DOHH2 (cell line): ENCODE results near the gene PDZRN4.

ENCODE experiments used
- EZH2phosphoT487 ChIP-seq: fragments of 200-600 bp; sonication (generic); IDR thresholded peaks from 2 replicates; pipeline ENCODE4 v1.6.1; 2017; ENCODE audit warnings: borderline replicate concordance, mild to moderate bottlenecking, antibody characterized with exemption, low read length, moderate library complexity, mixed read lengths
- TF ChIP-seq, protein P1 (sequence below): fragments of 200-600 bp; sonication (generic); IDR thresholded peaks from one replicate; pipeline ENCODE4 v1.5.1; 2014; ENCODE audit warnings: antibody characterized with exemption, mild to moderate bottlenecking, low read depth, low read length; ENCODE audit not compliant: poor library complexity, severe bottlenecking

DNA sequence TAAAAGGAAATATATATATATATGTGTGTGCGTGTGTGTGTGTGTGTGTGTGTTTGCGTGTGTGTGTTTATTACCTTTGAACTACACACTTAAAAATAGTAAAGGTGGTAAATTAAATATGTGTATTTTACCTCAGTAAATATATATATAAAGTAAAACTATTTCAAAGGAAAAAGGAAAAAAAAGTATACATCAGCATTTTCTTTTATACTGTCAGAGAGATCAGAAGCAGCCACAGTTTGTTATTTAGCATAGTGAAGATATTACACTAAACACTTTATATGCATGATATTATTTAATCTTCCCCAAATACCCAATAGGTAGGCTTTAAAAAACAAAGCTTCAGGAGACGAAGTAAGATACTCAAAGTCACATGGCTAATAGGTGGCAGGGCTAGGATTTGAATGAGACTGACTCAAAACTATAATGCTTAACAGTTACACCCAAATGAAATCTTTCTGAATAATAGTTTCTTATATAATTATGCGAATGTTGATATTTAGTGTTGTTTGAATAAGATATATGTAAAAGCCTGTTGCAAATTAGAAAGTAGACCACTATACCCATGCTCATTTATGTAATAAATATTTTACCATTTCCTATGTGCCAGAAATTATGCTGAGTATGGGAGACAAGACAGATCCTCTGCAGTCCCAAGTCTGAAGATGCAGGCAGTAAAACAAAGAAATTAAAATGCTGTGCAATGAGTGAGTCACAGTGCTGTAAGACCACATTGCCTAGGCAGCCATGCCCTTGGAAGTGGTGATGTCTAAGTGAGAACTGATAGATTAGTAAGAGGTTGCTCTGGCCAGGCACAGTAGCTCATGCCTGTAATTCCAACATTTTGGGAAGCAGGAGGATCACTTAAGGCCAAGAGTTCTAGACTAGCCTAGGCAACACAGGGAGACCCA is 66.1 kb downstream of the PDZRN4 start:
- TF ChIP-seq, protein P1, sequence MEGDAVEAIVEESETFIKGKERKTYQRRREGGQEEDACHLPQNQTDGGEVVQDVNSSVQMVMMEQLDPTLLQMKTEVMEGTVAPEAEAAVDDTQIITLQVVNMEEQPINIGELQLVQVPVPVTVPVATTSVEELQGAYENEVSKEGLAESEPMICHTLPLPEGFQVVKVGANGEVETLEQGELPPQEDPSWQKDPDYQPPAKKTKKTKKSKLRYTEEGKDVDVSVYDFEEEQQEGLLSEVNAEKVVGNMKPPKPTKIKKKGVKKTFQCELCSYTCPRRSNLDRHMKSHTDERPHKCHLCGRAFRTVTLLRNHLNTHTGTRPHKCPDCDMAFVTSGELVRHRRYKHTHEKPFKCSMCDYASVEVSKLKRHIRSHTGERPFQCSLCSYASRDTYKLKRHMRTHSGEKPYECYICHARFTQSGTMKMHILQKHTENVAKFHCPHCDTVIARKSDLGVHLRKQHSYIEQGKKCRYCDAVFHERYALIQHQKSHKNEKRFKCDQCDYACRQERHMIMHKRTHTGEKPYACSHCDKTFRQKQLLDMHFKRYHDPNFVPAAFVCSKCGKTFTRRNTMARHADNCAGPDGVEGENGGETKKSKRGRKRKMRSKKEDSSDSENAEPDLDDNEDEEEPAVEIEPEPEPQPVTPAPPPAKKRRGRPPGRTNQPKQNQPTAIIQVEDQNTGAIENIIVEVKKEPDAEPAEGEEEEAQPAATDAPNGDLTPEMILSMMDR, result no peak
- TF ChIP-seq EZH2phosphoT487, result no peak
